GM13977 (cell line): ENCODE results near the gene CARMIL1.

Source experiments
- DNase-seq: peaks from one replicate; pipeline ENCODE4 v3.0.0; 2012; ENCODE audit warnings: low spot score
- CTCF ChIP-seq: IDR thresholded peaks from 2 replicates; pipeline ENCODE4 v1.5.1; 2012; ENCODE audit warnings: mild to moderate bottlenecking, control low read depth; ENCODE audit not compliant: insufficient read depth; ENCODE audit errors: extremely low read depth, missing control alignments
- in situ Hi-C: fragments of 300-500 bp; cut with MboI; formaldehyde crosslinking; loops from one replicate; pipeline ENCODE4 v1.12.0; 2022; ENCODE audit warnings: low sequenced_read_pairs, low pct_unique_long_range_greater_than_20kb, mixed read lengths, inconsistent platforms; ENCODE audit not compliant: unreplicated experiment

Gene CARMIL1

GRCh38 chr6:25659633-25660368, 380.6 kb downstream of the CARMIL1 start:
- in situ Hi-C loops = no loop called here
- TF ChIP-seq CTCF = no peak
- DNase-seq = no peak

- TF ChIP-seq CTCF = no peak
- in situ Hi-C loops = no loop called here
- no peak for DNase-seq
These were observed 381.3 kb downstream of the CARMIL1 start for GRCh38 chr6:25660512-25660911.

GRCh38 chr6:25661129-25661779, 382.1 kb downstream of the CARMIL1 start:
- in situ Hi-C loops = no loop called here
- no peak for DNase-seq
- no peak for TF ChIP-seq CTCF

GRCh38 chr6:25665455-25665854, 386.3 kb downstream of the CARMIL1 start:
- no peak for DNase-seq
- in situ Hi-C loops = no loop called here
- TF ChIP-seq CTCF = no peak

GRCh38 chr6:25669413-25669812, 390.2 kb downstream of the CARMIL1 start:
- DNase-seq = no peak
- no peak for TF ChIP-seq CTCF
- in situ Hi-C loops = no loop called here
